Epidermal melanocyte (primary cell): ENCODE results near the gene AVP.

Experiments used
- DNase-seq: peaks from one replicate; pipeline ENCODE4 v3.0.0; 2011; ENCODE audit warnings: low spot score; ENCODE audit not compliant: insufficient read length

AVP gene

DNA sequence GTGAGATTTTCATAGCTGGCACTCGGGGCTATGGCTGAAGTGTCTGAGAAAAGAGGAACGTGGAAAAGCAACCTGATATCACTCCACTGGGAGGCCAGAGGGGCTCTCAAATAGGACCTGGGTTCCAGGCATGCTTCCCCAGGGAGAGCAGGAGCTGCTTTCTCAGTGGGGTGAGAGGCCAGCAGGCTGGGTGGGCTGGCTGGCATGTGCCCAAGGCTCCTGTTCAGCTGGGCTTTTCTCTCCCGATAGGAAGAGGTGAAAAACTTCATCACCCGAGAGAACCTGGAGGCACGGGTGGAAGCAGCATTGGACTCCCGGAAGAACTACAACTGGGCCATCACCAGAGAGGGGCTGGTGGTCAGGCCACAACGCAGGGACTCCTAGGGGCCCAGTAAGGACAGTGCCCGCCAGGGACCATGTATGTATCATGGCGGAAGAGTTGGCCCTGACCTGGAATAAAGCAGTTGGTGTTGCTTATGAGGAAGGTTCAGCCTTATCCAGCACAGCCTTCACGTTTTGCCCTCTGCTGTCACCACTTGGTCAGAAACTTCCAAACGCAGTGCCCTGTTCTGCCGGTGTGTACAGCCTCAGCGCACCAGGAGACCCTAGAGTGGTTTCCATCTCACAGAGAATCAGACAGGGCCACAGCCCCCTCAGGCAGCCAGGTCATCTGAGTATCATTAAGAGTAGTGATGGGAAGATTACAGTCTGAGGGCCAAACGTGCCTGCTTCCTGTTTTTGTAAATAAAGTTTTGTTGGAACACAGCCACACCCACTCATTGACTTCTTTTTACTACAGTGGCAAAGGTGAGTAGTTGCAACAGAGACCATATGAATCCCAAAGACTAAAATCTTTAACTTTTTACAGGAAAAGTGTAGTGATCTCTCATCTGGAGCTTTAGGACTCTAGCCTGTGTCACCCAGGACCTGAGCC is 36.8 kb downstream of the AVP start:
- DNase-seq, result no peak

DNA sequence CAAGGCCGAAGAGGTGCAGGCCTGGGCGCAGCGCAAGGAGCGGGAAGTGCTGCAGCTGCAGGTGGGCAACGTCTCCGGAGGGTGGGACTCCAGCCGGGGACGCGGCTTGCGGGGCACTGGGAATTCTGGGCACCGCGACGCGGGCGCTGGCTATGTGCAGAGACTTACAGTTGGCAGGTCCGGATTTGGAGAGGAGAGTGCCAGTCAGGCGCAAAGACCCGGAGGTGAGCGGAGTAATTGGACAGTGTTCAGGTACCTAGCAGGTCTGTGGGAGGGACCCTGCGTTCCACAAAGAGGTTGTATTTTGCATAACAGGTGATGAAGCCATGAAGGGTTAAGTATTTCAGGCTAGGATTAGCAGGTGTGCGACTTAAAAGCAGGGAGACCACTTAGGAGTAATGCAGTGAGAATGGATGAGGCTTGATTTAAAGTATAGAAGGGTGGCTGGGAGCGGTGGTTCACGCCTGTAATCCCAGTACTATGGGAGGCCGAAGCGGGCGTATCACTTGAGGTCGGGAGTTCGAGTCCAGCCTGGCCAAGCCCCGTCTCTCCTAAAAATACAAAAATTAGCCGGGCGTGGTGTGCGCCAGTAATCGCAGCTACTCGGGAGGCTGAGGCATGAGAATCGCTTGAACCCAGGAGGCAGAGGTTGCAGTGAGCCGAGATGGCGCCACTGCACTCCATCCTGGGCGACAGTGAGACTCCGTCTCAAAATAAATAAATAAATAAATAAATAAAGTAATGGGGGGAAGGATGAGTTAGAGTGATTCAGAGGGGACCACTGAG is 37.7 kb downstream of the AVP start:
- no peak for DNase-seq

DNA sequence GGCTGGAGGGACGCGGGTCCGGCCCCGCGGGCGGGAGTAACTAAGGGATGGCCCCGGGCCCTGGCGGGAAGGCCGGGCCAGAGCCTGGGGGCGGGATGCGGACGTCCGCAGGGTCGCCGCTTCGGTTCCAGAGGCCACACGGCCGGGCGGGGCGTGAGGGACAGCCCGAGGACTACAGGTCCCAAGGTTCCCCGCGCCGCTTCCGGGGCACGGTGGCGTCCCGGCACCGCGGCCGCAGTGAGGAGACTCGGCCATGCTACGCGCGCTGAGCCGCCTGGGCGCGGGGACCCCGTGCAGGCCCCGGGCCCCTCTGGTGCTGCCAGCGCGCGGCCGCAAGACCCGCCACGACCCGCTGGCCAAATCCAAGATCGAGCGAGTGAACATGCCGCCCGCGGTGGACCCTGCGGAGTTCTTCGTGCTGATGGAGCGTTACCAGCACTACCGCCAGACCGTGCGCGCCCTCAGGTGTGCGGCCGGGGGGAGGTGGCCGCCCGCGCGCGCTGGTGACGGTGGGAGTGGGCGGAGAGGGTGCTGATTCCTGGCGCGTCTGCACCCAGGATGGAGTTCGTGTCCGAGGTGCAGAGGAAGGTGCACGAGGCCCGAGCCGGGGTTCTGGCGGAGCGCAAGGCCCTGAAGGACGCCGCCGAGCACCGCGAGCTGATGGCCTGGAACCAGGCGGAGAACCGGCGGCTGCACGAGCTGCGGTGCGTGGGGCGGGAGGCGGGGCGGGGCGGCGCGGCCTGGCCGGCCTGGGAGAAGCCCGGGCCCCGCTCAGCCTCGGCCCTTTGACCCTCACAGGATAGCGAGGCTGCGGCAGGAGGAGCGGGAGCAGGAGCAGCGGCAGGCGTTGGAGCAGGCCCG is 38.5 kb downstream of the AVP start, which contains the start of gene MRPS26:
Gene MRPS26 (plus strand): TSS at position 237 of the 861 bp plus-strand sequence. CDS start 17 bp downstream, at position 254.
- DNase-seq, result peak; percentile 91

DNA sequence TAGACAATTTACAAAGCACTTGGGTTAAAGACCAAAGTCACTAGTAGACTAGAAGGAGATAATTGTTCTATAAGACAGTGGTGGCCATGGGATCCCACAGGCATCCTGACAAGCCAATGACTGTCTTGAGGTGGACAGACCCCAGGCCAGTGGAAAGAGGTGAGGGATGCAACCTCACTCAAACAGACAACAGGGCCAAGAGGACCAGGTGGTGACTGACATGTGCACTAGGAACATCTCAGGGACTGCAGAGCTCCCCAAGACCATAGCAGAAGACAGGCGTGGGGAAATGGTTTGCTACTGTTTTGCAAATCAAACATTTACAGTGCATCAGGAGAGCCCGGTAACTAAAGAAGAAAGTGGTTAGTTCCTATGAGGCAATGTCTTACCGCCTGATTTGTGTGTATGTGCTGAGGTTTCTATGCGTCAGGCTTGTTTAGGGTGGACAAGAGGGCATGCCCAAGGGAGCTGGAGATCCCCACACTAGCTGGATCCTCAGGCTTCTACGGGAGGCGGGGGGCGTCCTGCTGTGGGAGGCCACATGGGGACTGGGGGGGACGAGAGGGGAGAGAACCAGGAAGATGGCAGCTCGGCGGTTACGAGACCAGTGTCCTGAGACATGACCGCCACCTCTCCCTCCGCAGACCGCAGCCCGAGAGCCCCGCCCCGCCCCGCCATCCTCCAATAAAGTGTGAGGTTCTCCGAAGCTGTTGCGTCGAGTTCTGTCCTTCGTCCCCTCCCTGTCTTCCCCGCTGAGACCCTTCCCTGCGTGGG is 39.3 kb downstream of the AVP start:
- peak; percentile 61 for DNase-seq

DNA sequence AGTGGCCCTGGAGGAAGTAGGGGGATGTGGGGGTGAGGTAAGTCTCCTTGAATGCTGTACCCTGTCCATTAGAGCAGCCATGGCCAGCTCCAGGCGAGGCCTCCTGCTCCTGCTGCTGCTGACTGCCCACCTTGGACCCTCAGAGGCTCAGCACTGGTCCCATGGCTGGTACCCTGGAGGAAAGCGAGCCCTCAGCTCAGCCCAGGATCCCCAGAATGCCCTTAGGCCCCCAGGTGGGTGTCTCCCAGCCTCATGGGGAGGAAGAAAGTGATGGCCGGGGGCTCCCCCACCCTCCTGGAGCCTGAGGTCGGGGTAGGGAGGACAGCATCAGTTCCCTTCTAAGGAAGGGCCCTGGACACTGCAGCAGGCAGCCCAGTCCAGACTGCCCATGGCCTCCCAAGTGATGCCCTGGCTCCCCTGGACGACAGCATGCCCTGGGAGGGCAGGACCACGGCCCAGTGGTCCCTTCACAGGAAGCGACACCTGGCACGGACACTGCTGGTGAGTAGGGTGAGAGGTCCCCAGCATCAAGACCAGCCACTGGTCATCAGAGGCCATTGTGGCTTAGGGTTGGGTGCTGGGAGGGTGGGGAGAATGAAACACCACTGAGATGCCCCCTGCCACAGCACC is 40.1 kb downstream of the AVP start:
- DNase-seq, result no peak

DNA sequence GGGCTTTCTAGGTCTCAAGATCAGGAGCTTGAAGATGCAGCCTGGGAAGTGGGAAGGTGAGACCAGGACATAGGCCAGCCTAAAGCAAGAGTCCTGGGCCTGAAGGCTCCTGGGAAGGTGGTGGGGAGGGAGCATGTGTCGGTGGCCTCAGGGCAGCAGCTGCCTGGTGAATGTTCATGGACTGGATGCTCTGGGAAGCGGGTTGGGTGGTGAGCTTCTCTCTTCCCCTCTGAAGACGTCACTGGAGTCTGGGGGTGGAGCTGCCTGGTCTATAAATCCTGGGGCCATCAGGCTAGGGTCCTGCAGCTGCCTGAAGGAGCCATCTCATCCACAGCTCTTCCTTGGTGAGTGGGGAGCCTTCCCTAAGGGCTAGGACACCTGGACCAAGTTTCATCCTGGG is 41.2 kb downstream of the AVP start, which contains the start of gene GNRH2:
Gene GNRH2 (plus strand): TSS at position 301 of the 400 bp plus-strand sequence. CDS start 793 bp downstream, outside the sequence.
- no peak for DNase-seq

DNA sequence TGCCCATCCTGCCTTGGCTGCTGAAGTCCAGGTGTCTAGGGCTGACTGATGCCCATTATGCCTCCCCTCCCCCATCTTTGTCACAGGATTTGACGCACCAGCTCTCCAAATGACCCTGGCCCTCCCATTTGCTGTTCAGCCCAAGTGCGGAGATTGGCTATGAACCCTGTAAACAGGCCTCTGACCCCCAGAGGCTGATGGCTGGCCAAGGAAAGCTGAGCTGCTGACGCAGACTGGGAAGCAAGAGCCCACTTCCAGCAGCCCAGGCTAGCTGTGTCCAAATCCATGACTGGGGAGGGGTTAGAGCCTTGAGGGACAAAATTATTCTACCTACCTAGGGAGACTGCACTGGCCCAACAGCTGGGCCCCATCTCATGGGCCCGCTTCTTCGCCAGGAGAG is 41.9 kb downstream of the AVP start:
- no peak for DNase-seq

DNA sequence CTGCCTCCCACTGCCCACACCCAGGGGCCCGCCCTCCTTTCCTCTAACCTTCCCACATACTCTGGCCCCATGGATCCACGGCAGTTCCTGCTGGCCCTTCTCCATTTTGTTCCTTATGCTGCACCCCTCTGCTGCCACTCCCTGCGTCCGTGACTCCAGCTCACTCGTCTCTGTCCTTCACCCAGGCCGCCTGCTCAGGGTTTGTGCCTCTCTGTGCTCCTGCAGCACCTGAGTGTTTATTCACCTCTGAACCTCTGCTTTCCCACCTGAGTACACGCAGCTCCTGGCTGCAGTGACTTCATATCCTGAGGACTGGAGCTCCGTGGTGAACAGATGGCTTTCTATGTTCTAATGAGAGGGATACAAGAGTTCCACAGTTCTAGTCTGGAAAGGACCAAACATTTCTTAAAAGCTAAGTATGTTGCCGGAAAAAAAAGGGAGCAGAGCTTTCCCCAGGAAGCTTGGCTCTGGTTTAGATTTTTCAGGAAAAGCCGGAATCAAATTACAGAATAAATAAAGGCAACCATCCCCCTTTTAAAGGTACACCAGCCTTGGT is 42.6 kb downstream of the AVP start:
- no peak for DNase-seq

DNA sequence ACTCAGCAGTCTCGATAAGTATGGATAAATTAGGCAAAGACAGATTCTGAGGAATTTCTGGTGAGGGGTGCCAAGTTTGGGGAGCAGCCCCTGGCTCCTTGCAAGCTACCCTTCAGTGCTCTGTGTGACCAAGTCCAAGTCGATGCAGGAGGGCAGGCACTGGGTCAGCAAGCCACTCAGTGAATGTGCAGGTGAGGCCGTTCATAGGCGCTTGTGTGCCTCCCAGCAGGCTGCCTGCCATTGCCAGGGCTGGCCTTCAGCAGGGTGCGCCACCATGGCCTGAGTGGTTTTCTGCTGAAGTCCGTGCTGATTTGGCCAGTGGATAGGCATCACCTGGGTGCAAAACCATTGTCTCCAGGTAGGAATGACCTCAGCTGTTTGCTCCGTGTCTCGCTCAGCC is 44.4 kb downstream of the AVP start:
- DNase-seq, result no peak

DNA sequence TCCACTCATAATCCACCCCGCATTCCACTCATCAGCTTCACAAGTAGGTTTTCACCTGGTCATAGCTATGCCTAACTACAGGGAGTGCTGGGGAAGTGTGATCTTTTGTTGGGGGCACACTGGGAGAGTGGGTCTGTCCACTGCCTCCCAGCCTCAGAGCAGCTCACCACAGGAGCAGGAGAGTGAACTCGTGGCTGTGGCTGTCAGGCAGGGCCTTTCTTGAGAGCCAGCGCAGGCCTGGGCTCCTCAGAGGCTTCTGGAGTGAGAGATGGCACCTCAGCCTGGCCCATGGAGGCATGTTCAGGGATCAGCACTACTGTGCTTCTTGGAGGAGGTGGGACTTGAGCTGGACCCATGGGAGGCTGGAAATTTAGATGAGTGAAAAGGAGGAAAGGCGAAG is 45.1 kb downstream of the AVP start:
- DNase-seq, result no peak

DNA sequence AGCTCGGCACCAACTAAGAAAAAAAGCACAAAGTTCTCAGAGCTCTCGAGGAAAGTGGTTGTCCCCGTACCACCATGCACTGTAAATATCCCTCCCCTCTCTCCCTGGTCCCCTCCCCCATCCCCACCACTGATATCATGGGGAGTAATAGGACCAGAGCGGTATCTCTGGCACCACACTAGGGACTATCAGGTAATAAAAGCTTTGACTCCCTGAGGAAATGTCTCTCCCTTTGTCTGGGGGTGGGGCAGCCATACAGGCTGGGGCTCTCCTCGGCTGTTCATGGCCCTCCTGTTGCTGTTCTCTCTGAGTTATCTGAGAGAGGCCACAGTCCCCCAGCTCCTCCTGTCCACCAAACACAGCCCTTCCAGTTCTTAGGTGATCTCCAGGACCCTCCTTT is 46.1 kb downstream of the AVP start:
- no peak for DNase-seq

DNA sequence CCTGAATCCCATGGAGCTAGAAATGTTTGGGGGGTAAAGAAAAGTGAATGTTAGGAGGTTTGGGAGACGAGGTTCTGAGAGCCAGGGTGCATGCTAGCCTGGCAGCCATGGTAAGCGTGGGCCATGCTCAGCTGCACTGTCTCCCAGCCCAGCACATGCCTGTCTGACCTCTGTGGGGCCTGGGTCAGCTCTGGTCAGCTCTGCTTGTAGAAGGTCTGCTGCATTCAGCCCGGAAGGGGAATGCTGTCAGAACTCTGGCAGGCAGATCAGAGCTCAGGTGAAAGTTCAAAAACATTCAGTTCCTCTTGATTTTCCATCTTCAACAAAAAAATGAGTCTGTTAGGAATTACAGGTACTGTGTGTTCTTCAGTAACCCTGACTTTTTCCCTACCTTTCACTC is 46.9 kb downstream of the AVP start:
- no peak for DNase-seq

DNA sequence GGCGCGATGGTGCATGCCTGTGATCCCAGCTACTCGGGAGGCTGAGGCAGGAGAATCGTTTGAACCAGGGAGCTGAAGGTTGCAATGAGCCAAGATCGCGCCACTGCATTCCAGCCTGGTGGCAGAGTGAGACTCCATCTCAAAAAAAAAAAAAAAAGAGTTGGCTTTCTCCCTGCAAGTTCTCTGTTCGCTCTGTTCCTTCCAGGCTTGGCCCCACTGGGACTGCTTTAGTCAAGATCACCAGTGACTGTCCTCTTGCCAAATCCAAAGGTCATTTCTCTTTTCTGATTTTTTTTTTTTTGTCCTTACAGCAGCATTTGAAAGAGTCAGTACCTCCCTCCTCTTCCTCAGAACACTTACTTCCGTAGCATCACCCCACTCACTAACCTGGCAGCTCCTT is 51.9 kb downstream of the AVP start:
- no peak for DNase-seq
